ENCODE data around the gene CD63. TPM values are rescaled to one million over a fixed set of nuclear protein-coding genes. Genes with fewer than 3 reads are reported as not detected.

CD63 gene, protein sequence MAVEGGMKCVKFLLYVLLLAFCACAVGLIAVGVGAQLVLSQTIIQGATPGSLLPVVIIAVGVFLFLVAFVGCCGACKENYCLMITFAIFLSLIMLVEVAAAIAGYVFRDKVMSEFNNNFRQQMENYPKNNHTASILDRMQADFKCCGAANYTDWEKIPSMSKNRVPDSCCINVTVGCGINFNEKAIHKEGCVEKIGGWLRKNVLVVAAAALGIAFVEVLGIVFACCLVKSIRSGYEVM
- total RNA-seq (2021), result 581 and 589 TPM in 2 replicates
- long read RNA-seq, transcript CD63-214 (7 exons, 949 nt), result minor isoform, 15 of 247 reads
- long read RNA-seq, transcript CD63-201 (8 exons, 1,070 nt), result major isoform, 168 of 247 reads
- long read RNA-seq, transcript CD63-208 (8 exons, 1,233 nt), result minor isoform, 40 of 247 reads
- long read RNA-seq, partial matches to known transcripts, result 1 of 247 reads
- long read RNA-seq, other reads (novel, unspliced or antisense), result 18 of 247 reads

- peaks cover 38 to 40% of the 10 kb centered on the region in 2 experiments for H3K4me1 Mint-ChIP-seq
- no peak within 1 kb of the TSS for H2BK12ac ChIP-seq (ENCODE audit: insufficient read length, low read depth, low read length)
- H3K14ac ChIP-seq (ENCODE audit: insufficient read depth, low read length), result peak within 1 kb of the TSS; percentile 74
- H4K91ac ChIP-seq (ENCODE audit: insufficient read length, low read depth, low read length), result no peak within 1 kb of the TSS
- peaks cover 18 to 34% (median 34%) of the 10 kb centered on the region in 3 experiments; a peak in 6 of 7 replicates for H3K36me3 Mint-ChIP-seq (ENCODE audit: insufficient read depth in 1 of 3, low read depth in 3 of 3)
- no peaks in the 10 kb centered on the region; the same call in 1 of the 2 replicates for H3K27me3 Mint-ChIP-seq (ENCODE audit: low read depth)
- peak within 1 kb of the TSS; percentile 89 to 93 for H3K4me3 Mint-ChIP-seq
- H3K27ac ChIP-seq (ENCODE audit: insufficient read length, low read depth, low read length), result no peak within 1 kb of the TSS
- no peak within 1 kb of the TSS for H4K8ac ChIP-seq (replicated peaks; ENCODE audit: insufficient read length, low read depth, low read length)
- peak within 1 kb of the TSS; percentile 50 for H3K9ac ChIP-seq (ENCODE audit: extremely low read depth, insufficient read length, low read length)
- peaks cover 7% of the 10 kb centered on the region; the same call in 1 of the 2 replicates for H3K79me2 ChIP-seq (ENCODE audit: insufficient read depth, low read length)
- H3K4me2 ChIP-seq (ENCODE audit: insufficient read depth, insufficient read length, low read length), result peak within 1 kb of the TSS; percentile 83
- H4K5ac ChIP-seq (ENCODE audit: insufficient read length, low read depth, low read length), result no peak within 1 kb of the TSS
- no peak within 1 kb of the TSS for H2BK15ac ChIP-seq (ENCODE audit: low read depth, low read length)
- H3K18ac ChIP-seq (ENCODE audit: insufficient read length, low read depth, low read length), result peak within 1 kb of the TSS; percentile 69
- H4K20me1 ChIP-seq (ENCODE audit: control insufficient read depth, insufficient read depth, insufficient read length), result no peaks in the 10 kb centered on the region
- H3K9me3 Mint-ChIP-seq, result no peaks in the 10 kb centered on the region; a peak in 1 of 5 replicates
- H2BK120ac ChIP-seq (ENCODE audit: low read depth, low read length, poor library complexity, severe bottlenecking), result no peak within 1 kb of the TSS
- H2AK5ac ChIP-seq (ENCODE audit: insufficient read length, low read length), result no peak within 1 kb of the TSS
- H2AFZ ChIP-seq (ENCODE audit: low read length), result no peak within 1 kb of the TSS
- H2BK5ac ChIP-seq (ENCODE audit: insufficient read length, low read length), result no peak within 1 kb of the TSS
- H3K9me3 ChIP-seq (ENCODE audit: control insufficient read depth, low read depth, low read length), result no peaks in the 10 kb centered on the region
- H2BK20ac ChIP-seq (ENCODE audit: low read depth, low read length, poor library complexity, severe bottlenecking), result no peak within 1 kb of the TSS
- peaks cover 3% of the 10 kb centered on the region; the same call in 1 of the 2 replicates for H3K4me1 ChIP-seq (ENCODE audit: insufficient read depth, low read length)
- H3K79me1 ChIP-seq (ENCODE audit: insufficient read depth, low read depth, low read length, poor library complexity, severe bottlenecking), result peaks cover 7% of the 10 kb centered on the region
- no peak for TF ChIP-seq CTCF (conservative IDR thresholded peaks at IDR 0.05)
- no peaks in the 10 kb centered on the region for H3K27me3 ChIP-seq (ENCODE audit: insufficient read depth, low read length)
- H3T11ph ChIP-seq (ENCODE audit: low read length), result no peak within 1 kb of the TSS
- H3K56ac ChIP-seq (ENCODE audit: insufficient read length, low read depth, low read length), result no peak within 1 kb of the TSS
- peaks cover 14% of the 10 kb centered on the region for H3K23me2 ChIP-seq (ENCODE audit: insufficient read length, low read depth, low read length, poor library complexity, severe bottlenecking)
- DNase-seq, result peak; percentile 94
- peak within 1 kb of the TSS; percentile 35 to 96 (median 80); a peak in 5 of 7 replicates for H3K27ac Mint-ChIP-seq
- no peak within 1 kb of the TSS for H3K4ac ChIP-seq (ENCODE audit: low read depth, low read length)
- no CpG with 5 or more reads among the region's 61 CpGs for WGBS (ENCODE audit: extremely low coverage, insufficient read length, low lambda C conversion rate)
- H3K23ac ChIP-seq (ENCODE audit: insufficient read length, low read depth, low read length), result no peak within 1 kb of the TSS
Measured at GRCh38 chr12:55728939-55729818, at the start of gene CD63. Gene CD63, minus strand, starts transcription at chr12:55729009. Its CDS starts 668 bp downstream, at chr12:55728341.

Measured in H9 (cell line).